Measurements from ENCODE around the gene STOML1. TPM values are rescaled to one million over a fixed set of nuclear protein-coding genes. Genes with fewer than 3 reads are reported as not detected.

The STOML1 gene
- total RNA-seq, 2 experiments from 2014 or later = 8.3 to 10.6 TPM

DNA sequence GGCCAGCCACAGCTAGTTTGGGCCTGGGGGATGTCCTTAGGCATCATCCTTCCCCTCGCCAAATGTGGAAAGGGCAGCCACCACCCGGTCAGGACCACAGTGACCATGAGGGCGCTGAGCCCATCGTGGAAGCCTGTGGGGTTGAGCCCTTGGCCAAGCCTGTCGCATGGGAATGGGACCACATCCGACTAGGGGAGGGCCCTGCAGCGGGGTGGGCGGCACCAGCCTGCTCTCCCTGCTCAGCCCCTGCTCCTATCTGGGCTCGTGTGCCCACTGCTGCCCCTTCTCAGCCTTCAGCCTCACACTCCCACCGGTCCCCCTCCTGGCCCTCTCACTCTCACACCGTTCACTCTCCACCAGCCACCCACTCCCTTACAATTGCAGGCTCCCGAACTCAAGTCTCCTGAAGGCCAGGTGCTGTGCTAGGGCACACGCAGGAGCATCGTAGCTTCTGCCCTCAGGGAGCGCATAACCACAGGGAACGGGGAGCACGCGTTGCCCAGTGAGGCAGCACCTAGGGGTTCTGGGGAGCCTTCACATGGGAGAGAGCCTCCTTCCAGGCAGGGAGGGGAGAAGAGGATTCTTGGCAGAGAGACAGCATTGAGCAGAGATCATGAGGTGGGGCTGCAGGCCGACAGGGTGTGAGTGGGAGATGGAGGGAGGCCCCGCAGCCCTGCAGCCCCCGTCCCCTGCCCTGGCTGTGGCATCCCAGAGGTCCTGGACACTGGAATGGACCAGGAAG is 39.8 kb downstream of the STOML1 start:
- Mint-ChIP-seq H3K27me3 (no peaks in the 10 kb centered on the region), H3K36me3 (no peaks in the 10 kb centered on the region), H3K9me3 (no peaks in the 10 kb centered on the region), H3K4me1 (peaks cover 9% of the 10 kb centered on the region), H3K4me3 (no peak overlapping the region), H3K27ac (no peak overlapping the region)
- DNase-seq = no peak

DNA sequence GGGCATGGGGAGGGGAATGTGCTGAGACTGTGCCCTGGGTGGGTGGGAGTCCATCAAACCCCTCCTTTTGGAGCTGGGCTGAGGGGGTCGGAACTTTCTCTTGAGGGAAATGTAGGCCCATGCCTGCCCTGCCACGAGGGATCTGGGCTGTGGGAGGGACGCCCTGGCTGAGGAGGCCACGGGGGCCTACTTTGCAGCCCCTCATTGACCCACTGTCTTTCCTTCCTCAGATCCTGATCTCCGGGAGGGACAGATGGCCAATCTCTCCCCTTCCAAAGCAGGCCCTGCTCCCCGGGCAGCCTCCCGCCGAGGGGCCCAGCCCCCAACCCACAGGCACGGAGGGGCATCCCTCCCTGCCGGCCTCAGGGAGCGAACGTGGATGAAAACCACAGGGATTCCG is 40.5 kb downstream of the STOML1 start:
- no peaks in the 10 kb centered on the region for H3K9me3 Mint-ChIP-seq
- H3K27ac Mint-ChIP-seq = no peak overlapping the region
- no peak overlapping the region for H3K4me3 Mint-ChIP-seq

DNA sequence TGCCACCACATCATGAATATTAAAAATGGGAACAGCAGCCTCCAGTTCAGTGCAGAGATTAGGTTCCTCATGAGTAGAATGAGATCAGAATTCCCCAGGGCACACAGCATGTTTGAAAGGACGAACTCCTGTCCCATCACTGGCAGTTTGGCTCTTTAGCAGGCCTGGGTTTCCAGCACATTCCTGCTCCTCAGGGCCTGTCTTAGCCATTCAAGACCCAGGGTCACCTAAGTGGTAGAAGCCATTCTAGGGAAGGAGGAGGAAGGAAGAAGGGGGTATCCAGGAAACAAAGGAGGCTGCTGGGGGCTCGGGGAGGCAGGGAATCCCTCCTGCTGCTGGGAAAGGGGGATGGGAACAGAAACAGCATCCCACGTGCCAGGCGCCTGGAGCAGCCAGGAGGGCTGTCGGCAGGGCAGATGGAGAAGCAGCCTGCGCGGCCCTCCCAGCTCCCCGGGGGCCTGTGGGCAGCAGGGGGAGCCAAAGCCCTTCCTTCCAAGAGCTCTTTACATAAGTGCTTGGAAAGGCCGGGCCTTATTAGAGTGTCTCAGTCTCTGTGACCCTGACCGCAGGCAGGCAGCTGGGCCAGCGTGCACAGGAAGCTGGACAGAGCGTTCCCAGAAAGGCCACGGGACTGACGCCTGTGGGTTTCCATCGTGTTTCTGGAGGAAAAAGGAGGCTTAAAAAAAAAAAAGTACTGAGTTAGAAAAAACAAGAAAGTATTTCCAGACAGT is 41.1 kb downstream of the STOML1 start:
- peak overlapping the region; percentile 73 for H3K27ac Mint-ChIP-seq
- no peaks in the 10 kb centered on the region for H3K27me3 Mint-ChIP-seq
- H3K4me1 Mint-ChIP-seq = peaks cover 3% of the 10 kb centered on the region
- no peaks in the 10 kb centered on the region for H3K9me3 Mint-ChIP-seq
- no peaks in the 10 kb centered on the region for H3K36me3 Mint-ChIP-seq
- H3K4me3 Mint-ChIP-seq = no peak overlapping the region
- DNase-seq = peak; percentile 73

More for the DNA sequence above, 40.5 kb downstream of the STOML1 start:
- H3K4me1 Mint-ChIP-seq = peaks cover 4% of the 10 kb centered on the region
- no peak for DNase-seq
- no peaks in the 10 kb centered on the region for H3K27me3 Mint-ChIP-seq
- H3K36me3 Mint-ChIP-seq = no peaks in the 10 kb centered on the region

DNA sequence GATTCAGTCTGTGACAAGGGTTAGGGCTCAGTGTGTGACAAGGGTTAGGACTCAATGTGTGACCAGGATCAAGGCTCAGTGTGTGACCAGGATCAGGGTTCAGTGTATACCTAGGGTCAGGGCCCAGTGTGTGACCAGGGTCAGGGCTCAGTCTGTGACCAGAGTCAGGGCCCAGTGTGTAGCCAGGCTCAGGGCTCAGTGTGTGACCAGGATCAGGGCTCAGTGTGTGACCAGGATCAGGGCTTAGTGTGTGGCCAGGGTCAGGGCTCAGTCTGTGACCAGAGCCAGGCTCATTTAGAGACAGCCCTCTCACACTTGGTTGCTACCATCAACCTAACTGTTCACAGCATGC is 41.6 kb downstream of the STOML1 start:
- H3K4me3 Mint-ChIP-seq = no peak overlapping the region
- no peaks in the 10 kb centered on the region for H3K36me3 Mint-ChIP-seq
- H3K27me3 Mint-ChIP-seq = no peaks in the 10 kb centered on the region
- no peak for DNase-seq
- H3K9me3 Mint-ChIP-seq = no peaks in the 10 kb centered on the region
- peaks cover 3% of the 10 kb centered on the region for H3K4me1 Mint-ChIP-seq
- no peak overlapping the region for H3K27ac Mint-ChIP-seq

DNA sequence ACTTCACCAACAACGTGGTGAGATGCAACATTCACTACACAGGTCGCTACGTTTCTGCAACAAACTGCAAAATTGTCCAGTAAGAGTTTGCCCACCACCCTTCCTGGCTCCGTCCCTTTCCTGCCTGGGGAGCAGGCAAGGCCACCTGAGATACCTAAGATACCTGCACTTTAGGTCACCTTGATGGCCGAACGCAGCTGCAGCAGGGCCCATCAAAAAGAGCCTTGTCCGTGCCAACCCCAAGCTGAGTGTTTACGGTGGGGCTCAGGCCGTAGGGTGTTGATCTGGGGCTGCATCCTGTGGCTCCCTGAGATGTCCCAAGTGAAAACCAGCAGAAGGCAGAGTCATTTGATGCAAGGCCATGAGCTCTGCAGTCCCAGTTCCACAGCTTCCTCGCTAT is 42.6 kb downstream of the STOML1 start:
- H3K27ac Mint-ChIP-seq = no peak overlapping the region
- H3K4me3 Mint-ChIP-seq = no peak overlapping the region
- no peaks in the 10 kb centered on the region for H3K27me3 Mint-ChIP-seq
- DNase-seq = no peak
- H3K36me3 Mint-ChIP-seq = no peaks in the 10 kb centered on the region
- H3K4me1 Mint-ChIP-seq = peaks cover 3% of the 10 kb centered on the region
- no peaks in the 10 kb centered on the region for H3K9me3 Mint-ChIP-seq

DNA sequence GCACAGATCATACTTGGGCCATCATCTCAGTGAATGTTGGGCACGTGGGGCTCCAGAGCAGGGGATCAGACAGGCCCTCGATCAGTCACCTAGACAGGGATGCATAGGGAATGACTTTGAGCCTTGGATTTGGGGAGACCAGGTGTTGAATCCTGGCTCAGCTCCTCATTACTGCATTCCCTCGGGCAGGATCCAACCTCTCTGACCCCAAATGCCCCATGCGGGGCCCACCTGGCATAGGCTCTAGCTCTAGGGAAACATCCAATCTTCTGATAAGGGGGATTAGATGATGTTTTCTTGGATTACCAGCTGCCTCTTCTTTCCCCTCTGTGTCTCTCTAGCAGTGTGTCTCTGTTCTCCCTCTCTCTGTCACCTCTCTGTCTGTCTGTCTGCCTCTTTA is 43.1 kb downstream of the STOML1 start:
- H3K27ac Mint-ChIP-seq = no peak overlapping the region
- H3K36me3 Mint-ChIP-seq = no peaks in the 10 kb centered on the region
- no peak overlapping the region for H3K4me3 Mint-ChIP-seq

DNA sequence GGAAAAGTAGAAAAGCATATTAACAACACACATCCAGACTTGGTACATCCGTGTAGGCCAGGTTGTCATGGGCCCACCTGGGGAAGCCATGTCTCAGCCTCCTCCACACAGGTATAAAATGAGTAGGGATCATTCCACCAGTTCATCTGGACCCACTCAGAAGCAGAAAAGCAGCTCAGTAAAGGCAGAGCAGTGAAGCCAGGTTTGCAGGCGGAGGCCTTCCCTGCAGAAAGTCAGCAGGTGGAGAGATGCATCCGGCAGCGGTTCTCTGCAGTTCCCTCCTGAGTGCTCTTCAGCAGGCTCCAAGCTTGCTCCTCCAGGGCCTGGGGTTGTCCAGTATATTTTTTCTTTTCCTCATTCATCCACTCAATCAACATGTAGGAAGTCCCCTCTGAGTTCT is 43.7 kb downstream of the STOML1 start:
- peaks cover 3% of the 10 kb centered on the region for H3K4me1 Mint-ChIP-seq
- H3K36me3 Mint-ChIP-seq = no peaks in the 10 kb centered on the region
- no peak overlapping the region for H3K4me3 Mint-ChIP-seq
- H3K27ac Mint-ChIP-seq = no peak overlapping the region
- H3K27me3 Mint-ChIP-seq = no peaks in the 10 kb centered on the region
- no peak for DNase-seq
- no peaks in the 10 kb centered on the region for H3K9me3 Mint-ChIP-seq

More for the DNA sequence above, 43.1 kb downstream of the STOML1 start:
- peaks cover 3% of the 10 kb centered on the region for H3K4me1 Mint-ChIP-seq
- DNase-seq = no peak
- no peaks in the 10 kb centered on the region for H3K27me3 Mint-ChIP-seq
- no peaks in the 10 kb centered on the region for H3K9me3 Mint-ChIP-seq

DNA sequence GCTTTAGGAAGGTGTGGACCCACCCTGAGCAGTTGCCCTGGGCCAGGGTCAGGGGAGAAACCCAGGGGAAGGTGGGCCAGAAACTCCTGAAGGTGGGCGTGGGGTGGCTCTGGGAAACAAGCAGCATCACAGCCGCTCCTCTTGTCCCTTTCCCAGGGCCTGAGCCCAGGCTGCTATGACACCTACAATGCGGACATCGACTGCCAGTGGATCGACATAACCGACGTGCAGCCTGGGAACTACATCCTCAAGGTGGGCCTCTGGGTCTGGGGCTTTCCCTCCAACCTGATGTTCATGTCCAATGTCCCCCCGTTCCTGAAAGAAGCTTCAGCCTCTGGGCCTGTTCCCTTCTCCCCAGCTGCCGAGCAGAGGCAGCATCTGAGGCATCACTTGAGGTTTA is 44.4 kb downstream of the STOML1 start:
- H3K9me3 Mint-ChIP-seq = no peaks in the 10 kb centered on the region
- no peaks in the 10 kb centered on the region for H3K36me3 Mint-ChIP-seq
- H3K27me3 Mint-ChIP-seq = no peaks in the 10 kb centered on the region
- H3K4me1 Mint-ChIP-seq = peaks cover 3% of the 10 kb centered on the region
- no peak overlapping the region for H3K4me3 Mint-ChIP-seq
- DNase-seq = no peak
- H3K27ac Mint-ChIP-seq = no peak overlapping the region

DNA sequence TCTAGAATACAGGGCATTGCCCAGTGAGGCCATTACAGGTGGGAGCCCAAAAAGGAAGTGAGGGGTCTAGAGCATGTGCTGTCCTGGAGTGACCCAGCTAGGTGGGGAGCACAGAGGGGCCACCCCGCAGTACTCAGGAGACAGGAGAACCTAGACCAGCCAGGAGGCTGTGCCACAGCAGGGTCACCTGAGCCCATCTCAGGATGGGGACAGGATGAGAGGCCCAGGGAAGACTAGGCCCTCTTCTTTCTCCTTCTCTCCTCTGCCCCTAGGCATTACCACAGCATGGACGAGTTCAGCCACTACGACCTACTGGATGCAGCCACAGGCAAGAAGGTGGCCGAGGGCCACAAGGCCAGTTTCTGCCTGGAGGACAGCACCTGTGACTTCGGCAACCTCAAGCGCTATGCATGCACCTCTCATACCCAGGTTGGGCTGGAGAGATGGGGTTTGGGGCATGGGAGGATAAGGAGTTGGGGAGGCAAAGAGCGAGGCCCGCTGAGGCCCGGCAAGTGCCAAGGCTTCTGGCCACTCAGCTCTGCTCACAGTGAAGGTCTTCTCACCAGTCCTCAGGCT is 45.2 kb downstream of the STOML1 start:
- no peak for DNase-seq
- H3K9me3 Mint-ChIP-seq = no peaks in the 10 kb centered on the region

DNA sequence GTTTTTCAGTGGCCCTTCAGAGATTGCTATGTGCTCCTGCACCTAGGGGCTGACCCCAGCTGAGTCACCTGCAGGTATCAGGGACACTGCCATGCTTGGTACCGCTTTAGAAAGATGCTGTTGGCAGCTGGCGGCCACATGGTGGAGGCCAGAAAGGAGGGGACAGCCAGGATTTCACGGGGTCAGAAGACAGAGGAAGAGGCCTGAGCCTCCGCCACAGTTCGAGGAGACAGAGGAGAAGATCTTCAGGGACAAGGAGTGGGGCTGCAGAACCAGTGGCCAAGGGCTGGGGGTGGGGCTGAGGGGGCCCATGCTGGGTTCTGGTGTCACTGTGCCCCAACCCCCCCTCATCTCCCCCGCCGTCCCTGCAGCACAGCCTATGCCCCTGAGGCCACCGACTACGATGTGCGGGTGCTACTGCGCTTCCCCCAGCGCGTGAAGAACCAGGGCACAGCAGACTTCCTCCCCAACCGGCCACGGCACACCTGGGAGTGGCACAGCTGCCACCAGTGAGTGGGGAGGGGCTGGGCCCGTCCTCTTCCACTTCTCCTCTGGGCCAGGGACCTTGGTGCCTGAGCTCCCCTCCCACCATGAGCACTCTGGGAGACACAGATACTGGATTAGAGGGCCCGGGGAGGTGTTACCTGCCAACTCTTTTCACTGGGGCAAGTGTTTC is 45.9 kb downstream of the STOML1 start:
- no peaks in the 10 kb centered on the region for H3K27me3 Mint-ChIP-seq
- DNase-seq = no peak
- no peak overlapping the region for H3K4me3 Mint-ChIP-seq
- peaks cover 8% of the 10 kb centered on the region for H3K4me1 Mint-ChIP-seq
- H3K27ac Mint-ChIP-seq = no peak overlapping the region
- no peaks in the 10 kb centered on the region for H3K9me3 Mint-ChIP-seq
- no peaks in the 10 kb centered on the region for H3K36me3 Mint-ChIP-seq

More for the DNA sequence above, 45.2 kb downstream of the STOML1 start:
- H3K4me1 Mint-ChIP-seq = peaks cover 5% of the 10 kb centered on the region
- no peak overlapping the region for H3K4me3 Mint-ChIP-seq
- no peak overlapping the region for H3K27ac Mint-ChIP-seq
- H3K27me3 Mint-ChIP-seq = no peaks in the 10 kb centered on the region
- no peaks in the 10 kb centered on the region for H3K36me3 Mint-ChIP-seq

DNA sequence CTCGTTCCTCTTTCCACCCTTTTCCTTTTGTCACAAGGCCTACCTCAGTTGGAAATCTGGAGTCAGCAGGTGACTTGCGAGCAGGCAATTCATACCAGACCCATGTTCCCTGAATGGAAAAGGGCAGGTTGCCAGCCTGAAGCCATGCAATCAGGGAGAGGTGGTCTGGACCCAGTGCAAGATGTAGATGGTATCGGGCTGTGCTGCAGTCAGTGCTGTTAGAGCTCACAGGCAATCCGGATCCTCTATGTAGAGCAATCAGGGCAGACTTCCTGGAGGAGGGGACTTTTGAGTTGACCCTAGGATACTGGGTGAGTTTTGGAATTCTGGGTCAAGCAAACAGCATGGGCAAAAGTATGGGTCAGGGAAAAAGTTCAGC is 47.0 kb downstream of the STOML1 start:
- H3K27ac Mint-ChIP-seq = no peak overlapping the region
- no peaks in the 10 kb centered on the region for H3K27me3 Mint-ChIP-seq
- H3K4me3 Mint-ChIP-seq = no peak overlapping the region
- H3K4me1 Mint-ChIP-seq = peaks cover 7% of the 10 kb centered on the region
- no peak for DNase-seq
- H3K9me3 Mint-ChIP-seq = no peaks in the 10 kb centered on the region
- no peaks in the 10 kb centered on the region for H3K36me3 Mint-ChIP-seq

DNA sequence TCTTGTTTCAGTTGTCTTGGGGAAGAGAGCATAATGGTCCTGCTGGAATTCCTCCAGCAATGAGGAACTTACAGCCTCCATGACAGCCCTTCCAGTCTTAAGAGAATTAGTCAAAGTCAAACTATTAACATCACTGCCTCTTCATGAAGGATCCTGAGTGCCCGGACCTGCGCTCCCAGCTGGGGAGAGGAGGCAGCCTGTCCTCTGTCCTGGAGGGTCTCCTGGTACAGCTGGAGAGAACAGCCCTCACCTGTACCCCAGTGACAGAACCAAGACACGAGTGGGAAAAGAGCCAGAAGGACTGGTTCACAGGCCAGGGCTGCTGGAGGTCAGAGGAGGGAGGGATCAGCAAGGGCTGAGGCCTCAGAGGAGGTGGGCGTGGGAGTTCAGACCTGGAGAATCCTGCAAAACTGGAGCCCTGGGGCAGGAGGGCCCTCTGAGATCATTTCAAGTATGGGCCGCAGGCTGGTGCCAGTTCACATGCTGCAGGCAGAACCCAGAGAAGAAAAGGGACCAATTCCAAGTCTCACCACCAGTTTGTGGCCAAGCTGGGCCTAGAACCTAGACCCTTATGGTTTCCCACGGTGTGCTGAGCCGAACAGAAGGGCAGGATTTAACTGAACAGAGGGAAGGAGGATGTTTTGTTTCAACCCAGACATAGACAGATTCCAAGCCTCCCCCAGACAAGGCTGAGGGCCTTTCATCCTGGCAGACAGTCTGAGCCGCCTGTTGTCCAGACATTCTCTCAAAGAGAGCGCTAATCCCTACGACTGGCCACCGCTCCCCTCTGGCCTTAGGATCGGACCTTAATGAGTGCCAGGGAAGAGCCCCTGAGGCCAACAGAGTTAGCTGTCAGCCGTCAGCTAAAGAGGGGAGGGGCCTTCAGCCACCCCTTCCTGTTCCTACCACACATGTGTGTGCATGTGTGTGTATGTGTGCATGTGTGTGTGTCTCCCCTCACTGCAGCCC is 47.6 kb downstream of the STOML1 start:
- peaks cover 7% of the 10 kb centered on the region for H3K4me1 Mint-ChIP-seq
- no peak overlapping the region for H3K27ac Mint-ChIP-seq
- H3K4me3 Mint-ChIP-seq = no peak overlapping the region

DNA sequence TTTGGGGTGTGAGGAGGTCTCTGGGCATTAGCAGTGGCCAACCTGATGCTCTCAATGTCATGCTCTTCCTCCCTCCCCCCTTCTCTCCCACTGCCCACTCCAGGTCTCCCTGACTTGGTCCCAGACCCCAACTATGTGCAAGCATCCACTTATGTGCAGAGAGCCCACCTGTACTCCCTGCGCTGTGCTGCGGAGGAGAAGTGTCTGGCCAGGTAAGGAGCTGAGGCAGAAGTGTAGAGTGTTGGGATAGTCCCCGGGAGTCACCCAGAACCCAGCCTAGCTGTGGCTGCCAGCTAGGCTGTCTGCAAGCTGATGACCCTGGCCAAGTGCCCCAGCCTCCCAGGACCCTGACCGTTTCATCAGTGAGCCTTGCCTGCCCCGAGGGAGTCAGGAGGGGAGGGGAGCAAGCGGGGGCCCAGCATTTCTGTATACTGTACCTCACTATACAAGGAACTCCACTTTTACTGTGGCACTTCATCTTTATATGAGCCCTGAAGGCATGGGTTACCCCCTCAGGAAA is 49.3 kb downstream of the STOML1 start:
- Mint-ChIP-seq H3K4me3 (no peak overlapping the region), H3K9me3 (no peaks in the 10 kb centered on the region), H3K27me3 (no peaks in the 10 kb centered on the region), H3K4me1 (peaks cover 7% of the 10 kb centered on the region), H3K36me3 (no peaks in the 10 kb centered on the region), H3K27ac (no peak overlapping the region)
- no peak for DNase-seq

More for the DNA sequence above, 47.6 kb downstream of the STOML1 start:
- Mint-ChIP-seq H3K36me3 (no peaks in the 10 kb centered on the region), H3K9me3 (no peaks in the 10 kb centered on the region), H3K27me3 (no peaks in the 10 kb centered on the region)
- DNase-seq = no peak
